Left kidney (tissue), 2 donors: ENCODE results near the gene PHKG1. TPM values are rescaled to one million over a fixed set of nuclear protein-coding genes. Genes with fewer than 3 reads are reported as not detected.
"Not testable (repeated sequence)": the region's sequence is repeated elsewhere in the genome, so short reads cannot be mapped to it uniquely, and the experiment has no call there.

ENCODE experiments used
- DNase-seq: peaks from one replicate; pipeline ENCODE4 v3.0.0-alpha.2; 2013
- polyA plus RNA-seq: library from polyadenylated mRNA; unstranded; fragments of 120-200 nt; gene quantifications from one replicate; pipeline ENCODE4 v1.2.1, GENCODE V29; 2013; ENCODE audit not compliant: insufficient read length

The PHKG1 gene
- polyA plus RNA-seq, 1 donor, result 2.9 TPM

- DNase-seq, result not testable (repeated sequence)
Measured at GRCh38 chr7:56045758-56046157, 47.0 kb downstream of the PHKG1 start.

DNA sequence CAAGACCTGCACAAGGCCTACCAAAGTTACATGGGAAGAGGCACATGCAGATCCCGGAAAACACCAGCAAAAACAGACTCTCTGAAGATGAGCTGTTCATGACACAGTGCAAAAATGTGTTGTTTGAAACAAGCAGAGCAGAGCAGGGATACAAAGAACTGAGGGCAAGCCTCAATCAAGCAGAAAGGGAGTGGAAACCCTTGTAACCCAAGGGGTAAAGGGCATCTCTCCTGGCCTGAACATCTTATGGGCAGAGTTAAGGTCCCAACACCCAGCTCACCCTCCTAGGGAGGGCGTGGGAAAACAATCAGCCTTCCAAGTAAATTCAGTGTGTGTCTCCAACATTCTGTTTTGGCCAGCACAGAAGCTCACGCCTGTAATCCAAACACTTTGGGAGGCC, 52.0 kb downstream of the PHKG1 start:
- no peak for DNase-seq

GRCh38 chr7:56033671-56034432, 58.9 kb downstream of the PHKG1 start:
- DNase-seq, result peak; percentile 71

DNA sequence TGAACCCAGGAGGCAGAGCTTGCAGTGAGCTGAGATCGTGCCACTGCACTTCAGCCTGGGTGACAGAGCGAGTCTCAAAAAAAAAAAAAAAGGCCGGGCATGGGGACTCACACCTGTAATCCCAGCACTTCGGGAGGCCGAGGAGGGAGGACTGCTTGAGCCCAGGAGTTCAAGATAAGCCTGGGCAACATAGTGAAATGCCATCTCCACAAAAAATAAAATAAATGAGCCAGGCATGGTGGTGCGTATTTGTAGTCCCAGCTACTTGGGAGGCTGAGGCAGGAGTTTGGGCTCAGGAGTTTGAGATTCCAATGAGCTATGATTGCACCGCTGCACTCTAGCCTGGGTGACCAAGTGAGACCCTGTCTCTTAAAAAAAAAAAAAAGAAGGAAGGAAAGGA, 60.2 kb downstream of the PHKG1 start:
- not testable (repeated sequence) for DNase-seq

DNA sequence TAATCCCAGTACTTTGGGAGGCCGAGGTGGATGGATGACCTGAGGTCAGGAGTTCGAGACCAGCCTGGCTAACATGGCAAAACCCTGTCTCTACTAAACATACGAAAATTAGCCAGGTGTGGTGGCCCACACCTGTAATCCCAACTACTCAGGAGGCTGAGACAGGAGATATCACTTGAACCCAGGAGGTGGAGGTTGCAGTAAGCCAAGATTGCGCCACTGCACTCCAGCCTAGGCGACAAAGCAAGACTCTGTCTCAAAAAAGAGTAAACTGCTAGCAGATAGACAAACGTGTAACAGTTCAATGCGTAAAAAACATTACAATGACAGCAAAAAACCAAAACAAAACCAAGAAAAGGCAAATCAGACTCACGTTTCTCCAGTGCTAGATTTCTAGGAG, 61.2 kb downstream of the PHKG1 start:
- DNase-seq, result not testable (repeated sequence)

DNA sequence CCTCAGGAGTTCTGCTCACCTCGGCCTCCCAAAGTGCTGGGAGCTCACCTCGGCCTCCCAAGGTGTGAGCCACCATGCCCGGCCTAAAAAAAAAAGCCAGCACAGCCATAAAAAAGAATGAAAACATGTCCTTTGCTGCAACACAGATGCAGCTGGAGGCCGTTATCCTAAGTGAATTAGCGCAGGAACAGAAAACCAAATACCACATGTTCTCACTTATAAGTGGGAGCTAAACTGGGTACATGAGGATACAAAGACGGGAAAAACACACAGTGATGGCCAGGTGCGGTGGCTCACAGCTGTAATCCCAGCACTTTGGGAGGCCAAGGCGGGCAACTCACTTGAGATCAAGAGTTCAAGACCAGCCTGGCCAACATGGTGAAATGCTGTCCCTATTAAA, 62.4 kb downstream of the PHKG1 start:
- DNase-seq, result no peak

Other genes with a start within 250 kb of the PHKG1 start
- 0.67 TPM for gene SEPTIN14, start 230.2 kb downstream of the PHKG1 start, polyA plus RNA-seq
- gene ZNF713, start 205.5 kb downstream of the PHKG1 start, polyA plus RNA-seq, result 18.5 TPM
- 19.1 TPM for gene MRPS17, start 141.1 kb downstream of the PHKG1 start, polyA plus RNA-seq
- gene NIPSNAP2, start 128.4 kb downstream of the PHKG1 start, polyA plus RNA-seq, result 124 TPM
- gene PSPH, start 41.5 kb downstream of the PHKG1 start, polyA plus RNA-seq, result 30.4 TPM
- 316 TPM for gene CCT6A, start 41.2 kb downstream of the PHKG1 start, polyA plus RNA-seq
- 153 TPM for gene SUMF2, start 28.7 kb downstream of the PHKG1 start, polyA plus RNA-seq
- 208 TPM for gene CHCHD2, start 13.5 kb upstream of the PHKG1 start, polyA plus RNA-seq
- 2.0 TPM for gene NUPR2, start 23.5 kb upstream of the PHKG1 start, polyA plus RNA-seq